Osteocyte (in vitro differentiated cells): ENCODE measurements around the gene SARNP. TPM values are rescaled to one million over a fixed set of nuclear protein-coding genes. Genes with fewer than 3 reads are reported as not detected.

Experiments used
- DNase-seq: peaks from one replicate; pipeline ENCODE4 v3.0.0; 2021; ENCODE audit warnings: mixed read lengths; ENCODE audit not compliant: unreplicated experiment; ENCODE audit errors: extremely low spot score
- H3K27ac Mint-ChIP-seq: one replicate; pipeline ENCODE4 v1.8.0; 2021; ENCODE audit warnings: mild to moderate bottlenecking, mixed read lengths; ENCODE audit not compliant: unreplicated experiment
- H3K27me3 Mint-ChIP-seq: one replicate; pipeline ENCODE4 v1.8.0; 2021; ENCODE audit warnings: mixed read lengths; ENCODE audit not compliant: unreplicated experiment
- H3K36me3 Mint-ChIP-seq: one replicate; pipeline ENCODE4 v1.8.0; 2021; ENCODE audit warnings: mixed read lengths; ENCODE audit not compliant: unreplicated experiment
- H3K4me1 Mint-ChIP-seq: one replicate; pipeline ENCODE4 v1.8.0; 2021; ENCODE audit warnings: mixed read lengths; ENCODE audit not compliant: unreplicated experiment
- H3K4me3 Mint-ChIP-seq: one replicate; pipeline ENCODE4 v1.8.0; 2021; ENCODE audit warnings: mild to moderate bottlenecking, moderate library complexity, mixed read lengths; ENCODE audit not compliant: unreplicated experiment
- H3K9me3 Mint-ChIP-seq: one replicate; pipeline ENCODE4 v1.8.0; 2021; ENCODE audit warnings: mixed read lengths; ENCODE audit not compliant: unreplicated experiment
- total RNA-seq: library from RNA; stranded (reverse); gene quantifications from 2 replicates; pipeline ENCODE4 v1.2.1, GENCODE V29; 2021
- TF ChIP-seq, protein P1 (sequence below): fragments of 200-600 bp; sonication (generic); IDR thresholded peaks from 2 replicates; pipeline ENCODE4 v1.5.0; 2021; ENCODE audit warnings: antibody characterized with exemption, mild to moderate bottlenecking, moderate library complexity

The SARNP gene
- total RNA-seq, 1 donor from 2014 or later, result 56.1 TPM

DNA sequence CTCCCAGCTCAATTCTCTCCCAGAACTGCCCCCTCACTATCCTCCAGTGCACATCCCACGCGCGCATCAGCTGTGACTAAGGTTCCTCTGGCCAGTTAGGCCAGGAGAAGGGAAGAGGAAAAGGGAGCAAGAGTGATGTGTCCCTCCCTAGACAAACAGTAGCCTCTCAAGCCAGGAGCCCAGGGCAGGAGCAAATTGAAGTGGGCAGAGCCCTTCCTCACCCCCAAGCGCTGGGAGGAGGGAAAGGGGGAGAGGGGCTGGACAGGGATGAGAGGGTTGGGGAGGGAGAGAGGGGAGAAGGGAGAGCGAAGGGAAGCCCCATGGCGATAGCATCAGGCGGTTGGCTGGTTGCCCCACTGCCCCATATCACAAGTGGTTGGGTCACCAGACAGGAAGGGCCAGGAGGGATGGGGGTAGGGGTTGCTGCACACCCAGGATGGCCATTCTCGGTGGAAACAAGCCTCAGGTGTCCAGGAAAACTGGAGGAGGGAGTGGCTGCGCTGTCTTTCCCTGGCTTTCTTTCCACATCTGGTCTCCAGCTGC, 89.8 kb downstream of the SARNP start:
- DNase-seq, result no peak
- H3K4me1 Mint-ChIP-seq, result peaks cover 47% of the 10 kb centered on the region
- H3K27ac Mint-ChIP-seq, result peak overlapping the region; percentile 87
- TF ChIP-seq, protein P1, sequence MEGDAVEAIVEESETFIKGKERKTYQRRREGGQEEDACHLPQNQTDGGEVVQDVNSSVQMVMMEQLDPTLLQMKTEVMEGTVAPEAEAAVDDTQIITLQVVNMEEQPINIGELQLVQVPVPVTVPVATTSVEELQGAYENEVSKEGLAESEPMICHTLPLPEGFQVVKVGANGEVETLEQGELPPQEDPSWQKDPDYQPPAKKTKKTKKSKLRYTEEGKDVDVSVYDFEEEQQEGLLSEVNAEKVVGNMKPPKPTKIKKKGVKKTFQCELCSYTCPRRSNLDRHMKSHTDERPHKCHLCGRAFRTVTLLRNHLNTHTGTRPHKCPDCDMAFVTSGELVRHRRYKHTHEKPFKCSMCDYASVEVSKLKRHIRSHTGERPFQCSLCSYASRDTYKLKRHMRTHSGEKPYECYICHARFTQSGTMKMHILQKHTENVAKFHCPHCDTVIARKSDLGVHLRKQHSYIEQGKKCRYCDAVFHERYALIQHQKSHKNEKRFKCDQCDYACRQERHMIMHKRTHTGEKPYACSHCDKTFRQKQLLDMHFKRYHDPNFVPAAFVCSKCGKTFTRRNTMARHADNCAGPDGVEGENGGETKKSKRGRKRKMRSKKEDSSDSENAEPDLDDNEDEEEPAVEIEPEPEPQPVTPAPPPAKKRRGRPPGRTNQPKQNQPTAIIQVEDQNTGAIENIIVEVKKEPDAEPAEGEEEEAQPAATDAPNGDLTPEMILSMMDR, result no peak
- no peaks in the 10 kb centered on the region for H3K27me3 Mint-ChIP-seq
- peak overlapping the region; percentile 87 for H3K4me3 Mint-ChIP-seq
- no peaks in the 10 kb centered on the region for H3K9me3 Mint-ChIP-seq
- peaks cover 25% of the 10 kb centered on the region for H3K36me3 Mint-ChIP-seq

DNA sequence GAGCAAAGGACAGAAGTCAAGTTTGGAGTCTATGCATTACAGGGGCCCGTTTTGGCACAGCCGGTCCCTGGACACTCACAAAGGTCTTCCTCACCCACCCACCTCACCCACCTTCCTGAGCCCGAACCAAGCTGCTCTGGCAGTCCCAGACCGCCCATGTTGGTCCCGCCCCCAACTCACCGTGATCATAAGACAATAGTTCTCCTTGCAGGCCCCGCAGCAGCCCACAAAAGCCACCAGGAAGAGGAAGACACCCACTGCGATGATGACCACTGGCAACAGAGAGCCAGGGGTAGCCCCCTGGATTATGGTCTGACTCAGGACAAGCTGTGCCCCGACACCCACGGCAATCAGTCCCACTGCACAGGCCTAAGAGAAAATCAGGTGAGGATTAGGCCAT, 90.6 kb downstream of the SARNP start:
- TF ChIP-seq, protein P1, result no peak
- Mint-ChIP-seq H3K4me3 (peak overlapping the region; percentile 87), H3K4me1 (peaks cover 47% of the 10 kb centered on the region), H3K36me3 (peaks cover 25% of the 10 kb centered on the region), H3K27ac (peak overlapping the region; percentile 87), H3K27me3 (no peaks in the 10 kb centered on the region), H3K9me3 (no peaks in the 10 kb centered on the region)
- DNase-seq, result no peak

DNA sequence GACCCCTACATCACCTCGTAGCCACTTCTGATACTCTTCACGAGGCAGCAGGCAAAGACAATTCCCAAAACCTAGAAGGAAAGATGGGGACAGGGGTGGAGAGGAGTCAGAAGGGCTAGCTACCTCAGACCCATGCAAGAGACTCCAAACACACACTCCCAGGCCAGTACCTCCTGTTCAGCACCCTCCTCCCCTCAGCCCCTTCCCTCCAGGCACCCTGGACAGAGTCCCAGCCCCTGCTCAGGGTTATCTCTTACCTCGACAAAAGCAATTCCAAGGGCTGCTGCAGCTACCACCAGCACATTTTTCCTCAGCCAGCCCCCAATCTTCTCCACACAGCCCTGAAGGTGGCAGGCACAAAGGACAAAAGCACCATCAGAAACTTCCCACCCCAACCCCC, 92.0 kb downstream of the SARNP start:
- Mint-ChIP-seq H3K27me3 (no peaks in the 10 kb centered on the region), H3K36me3 (peaks cover 25% of the 10 kb centered on the region), H3K4me1 (peaks cover 53% of the 10 kb centered on the region), H3K27ac (no peak overlapping the region), H3K9me3 (no peaks in the 10 kb centered on the region), H3K4me3 (peak overlapping the region; percentile 87)
- TF ChIP-seq, protein P1, result no peak
- DNase-seq, result no peak

DNA sequence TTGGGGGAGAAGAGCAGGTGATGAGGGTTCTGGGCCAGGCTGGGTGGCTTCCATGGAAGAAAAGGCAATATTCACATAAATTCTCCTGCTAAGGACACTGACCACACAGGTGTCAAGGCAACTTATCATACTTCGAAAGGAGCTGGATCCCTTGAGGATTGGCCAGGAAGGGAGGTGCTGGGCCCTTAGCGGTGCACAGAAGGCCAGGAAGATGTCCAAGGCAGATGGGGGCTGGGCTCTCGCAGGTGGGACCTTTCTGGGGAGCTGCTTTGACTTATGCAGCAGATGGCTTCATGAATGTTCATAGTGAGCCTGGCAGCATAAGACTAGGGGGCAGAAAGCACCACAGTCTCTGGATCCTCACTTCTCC, 92.6 kb downstream of the SARNP start:
- H3K4me3 Mint-ChIP-seq, result no peak overlapping the region
- H3K27ac Mint-ChIP-seq, result peak overlapping the region; percentile 58
- peaks cover 25% of the 10 kb centered on the region for H3K36me3 Mint-ChIP-seq
- H3K4me1 Mint-ChIP-seq, result peaks cover 50% of the 10 kb centered on the region
- H3K9me3 Mint-ChIP-seq, result no peaks in the 10 kb centered on the region
- no peak for DNase-seq
- H3K27me3 Mint-ChIP-seq, result no peaks in the 10 kb centered on the region
- TF ChIP-seq, protein P1, result no peak

DNA sequence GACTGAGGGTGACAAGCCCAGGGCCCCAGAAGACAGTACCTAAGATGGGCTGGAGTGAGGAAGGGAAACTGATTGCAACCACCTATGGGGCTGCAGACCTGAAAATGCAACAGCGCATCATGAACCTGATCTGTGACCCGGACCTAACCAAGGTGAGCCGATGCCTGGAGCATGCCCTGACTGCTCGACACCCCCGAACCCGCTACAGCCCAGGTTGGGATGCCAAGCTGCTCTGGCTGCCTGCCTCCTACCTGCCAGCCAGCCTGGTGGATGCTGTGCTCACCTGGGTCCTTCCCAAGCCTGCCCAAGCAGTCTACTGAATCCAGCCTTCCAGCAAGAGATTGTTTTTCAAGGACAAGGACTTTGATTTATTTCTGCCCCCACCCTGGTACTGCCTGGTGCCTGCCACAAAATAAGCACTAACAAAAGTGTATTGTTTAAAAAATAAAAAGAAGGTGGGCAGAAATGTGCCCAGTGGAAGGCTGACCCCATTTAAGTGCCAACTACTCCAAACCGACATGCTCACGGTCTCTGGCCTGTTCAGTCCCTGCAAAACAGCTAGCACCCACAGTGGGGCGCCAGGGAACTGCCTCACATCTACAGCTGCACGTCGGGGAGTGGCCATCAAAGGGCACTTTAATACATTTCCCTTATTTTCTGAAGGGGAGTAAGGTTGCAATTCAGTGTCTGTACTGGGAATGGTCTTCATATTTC, 93.1 kb downstream of the SARNP start:
- no peak for DNase-seq
- TF ChIP-seq, protein P1, result peak; percentile 56
- Mint-ChIP-seq H3K4me1 (peaks cover 50% of the 10 kb centered on the region), H3K36me3 (peaks cover 25% of the 10 kb centered on the region), H3K4me3 (no peak overlapping the region), H3K27me3 (no peaks in the 10 kb centered on the region), H3K27ac (peak overlapping the region; percentile 58), H3K9me3 (no peaks in the 10 kb centered on the region)
